SK-N-SH (cell line): ENCODE results near the gene SLC26A11. TPM values are rescaled to one million over a fixed set of nuclear protein-coding genes. Genes with fewer than 3 reads are reported as not detected.
A peak's percentile ranks its signal among the peaks of the same experiment; 100 is the strongest.

Experiments used
- CTCF ChIA-PET: fragments of 300-600, 350-600 bp; formaldehyde crosslinking; extraction: SDS; loops from one replicate; lab custom pipeline; 2021; lab: Yijun Ruan, JAX
- POLR2A ChIA-PET: fragments of 350-600 bp; sonication (Branson Sonifier 250); formaldehyde crosslinking; extraction: SDS; loops from one replicate; lab custom pipeline; 2020; ENCODE audit warnings: antibody characterized with exemption, inconsistent platforms; lab: Yijun Ruan, JAX
- DNase-seq: peaks from one replicate; pipeline ENCODE4 v3.0.0; 2012
- H2AFZ ChIP-seq: fragments of 200-600 bp; sonication (generic); 2 replicates; pipeline ENCODE4 v1.8.1; 2016; ENCODE audit warnings: antibody characterized with exemption, mild to moderate bottlenecking, low read depth
- H3F3A ChIP-seq: fragments of 200-600 bp; sonication (generic); replicated peaks from 2 replicates; pipeline ENCODE3; 2016; ENCODE audit warnings: antibody characterized with exemption, mild to moderate bottlenecking; ENCODE audit not compliant: insufficient read depth
- H3K27ac ChIP-seq, 2 experiments: fragments of 200-500 bp in 1 of 2; fragments of 200-600 bp in 1 of 2; sonication (Bioruptor generic) in 1 of 2; sonication (generic), shearing (Covaris generic) in 1 of 2; 2 replicates each; pipeline versions ENCODE4 v1.5.1 to v1.6.1; 2014 to 2016; ENCODE audit warnings: low read depth in 2 of 2, inconsistent platforms in 1 of 2, low read length in 1 of 2, mild to moderate bottlenecking in 1 of 2, mixed read lengths in 1 of 2
- H3K27me3 ChIP-seq: fragments of 200-600 bp; sonication (generic), shearing (Covaris generic); 2 replicates; pipeline ENCODE4 v1.6.1; 2016; ENCODE audit warnings: mixed run types; ENCODE audit not compliant: insufficient read depth
- H3K36me3 ChIP-seq, 2 experiments: fragments of 200-500 bp in 1 of 2; fragments of 200-600 bp in 1 of 2; sonication (Bioruptor generic) in 1 of 2; sonication (generic) in 1 of 2; replicated peaks in 1 of 2; 2 replicates each; pipeline versions ENCODE3 to v1.5.1; 2014 to 2016; ENCODE audit warnings: low read length in 1 of 2, mild to moderate bottlenecking in 1 of 2; ENCODE audit not compliant: insufficient read depth in 2 of 2, control insufficient read depth in 1 of 2
- H3K4me1 ChIP-seq, 2 experiments: fragments of 200-500 bp in 1 of 2; fragments of 200-600 bp in 1 of 2; sonication (Bioruptor generic) in 1 of 2; sonication (generic), shearing (Covaris generic) in 1 of 2; 2 replicates each; pipeline versions ENCODE4 v1.5.1 to v1.6.1; 2014 to 2016; ENCODE audit warnings: low read depth in 1 of 2, low read length in 1 of 2, mixed run types in 1 of 2; ENCODE audit not compliant: insufficient read depth in 2 of 2, control insufficient read depth in 1 of 2
- H3K4me2 ChIP-seq: fragments of 200-600 bp; sonication (generic), shearing (Covaris generic); 2 replicates; pipeline ENCODE4 v1.6.1; 2017; ENCODE audit warnings: mixed run types
- H3K4me3 ChIP-seq, 2 experiments: fragments of 200-500 bp in 1 of 2; fragments of 200-600 bp in 1 of 2; sonication (Bioruptor generic) in 1 of 2; sonication (generic), shearing (Covaris generic) in 1 of 2; 2 replicates each; pipeline versions ENCODE4 v1.5.1 to v1.8.1; 2014 to 2016; ENCODE audit warnings: low read depth in 2 of 2, inconsistent platforms in 1 of 2, low read length in 1 of 2, mild to moderate bottlenecking in 1 of 2, mixed read lengths in 1 of 2, moderate library complexity in 1 of 2
- H3K79me2 ChIP-seq: fragments of 200-600 bp; sonication (generic); 2 replicates; pipeline ENCODE4 v1.8.1; 2017; ENCODE audit warnings: mild to moderate bottlenecking; ENCODE audit not compliant: insufficient read depth
- H3K9ac ChIP-seq: fragments of 200-600 bp; sonication (generic); 2 replicates; pipeline ENCODE4 v1.6.1; 2017; ENCODE audit warnings: mixed run types
- H3K9me2 ChIP-seq: fragments of 200-600 bp; sonication (generic); 2 replicates; pipeline ENCODE4 v1.6.1; 2017; ENCODE audit warnings: mixed run types
- H3K9me3 ChIP-seq: fragments of 200-600 bp; sonication (generic); 2 replicates; pipeline ENCODE4 v1.6.1; 2017; ENCODE audit warnings: mixed run types, mild to moderate bottlenecking, moderate library complexity
- H4K20me1 ChIP-seq: fragments of 200-600 bp; sonication (generic); 2 replicates; pipeline ENCODE4 v1.6.1; 2017; ENCODE audit warnings: mild to moderate bottlenecking, mixed run types; ENCODE audit not compliant: insufficient read depth
- CHD2 ChIP-seq: fragments of 150-350 bp; IDR thresholded peaks from 2 replicates; pipeline ENCODE4 v1.6.1; 2018; ENCODE audit warnings: low read length; ENCODE audit not compliant: partially characterized antibody
- ELF1 ChIP-seq: IDR thresholded peaks from 2 replicates; pipeline ENCODE4 v1.4.0; 2012
- EP300 ChIP-seq, 2 experiments: IDR thresholded peaks; 2 replicates each; pipeline versions ENCODE4 v1.4.0 to v1.6.1; 2012; ENCODE audit warnings: borderline replicate concordance in 1 of 2, low read depth in 1 of 2, low read length in 1 of 2
- EZH2phosphoT487 ChIP-seq: fragments of 200-600 bp; sonication (generic); IDR thresholded peaks from 2 replicates; pipeline ENCODE4 v1.6.1; 2017; ENCODE audit warnings: low read depth, mixed run types, mild to moderate bottlenecking, antibody characterized with exemption, moderate library complexity, borderline replicate concordance
- FOXJ3 ChIP-seq: sonication (generic); formaldehyde crosslinking; IDR thresholded peaks from 2 replicates; pipeline ENCODE4 v1.5.1; 2020; ENCODE audit warnings: mild to moderate bottlenecking, missing genetic modification reagents
- FOXM1 ChIP-seq: IDR thresholded peaks from 2 replicates; pipeline ENCODE4 v1.4.0; 2012; ENCODE audit warnings: low read depth, mild to moderate bottlenecking
- GATA2 ChIP-seq: sonication (generic); formaldehyde crosslinking; IDR thresholded peaks from 2 replicates; pipeline ENCODE4 v1.5.0; 2020; ENCODE audit warnings: mild to moderate bottlenecking, missing genetic modification reagents
- JUND ChIP-seq: IDR thresholded peaks from 2 replicates; pipeline ENCODE4 v1.4.0; 2012
- MEF2A ChIP-seq: IDR thresholded peaks from 2 replicates; pipeline ENCODE4 v1.4.0; 2012; ENCODE audit warnings: low read depth, borderline replicate concordance
- MXI1 ChIP-seq: IDR thresholded peaks from 2 replicates; pipeline ENCODE4 v1.6.1; 2012; ENCODE audit warnings: mild to moderate bottlenecking, low read depth, low read length, improper control_type of control experiment
- NFIC ChIP-seq: IDR thresholded peaks from 2 replicates; pipeline ENCODE4 v1.4.0; 2012; ENCODE audit warnings: borderline replicate concordance
- NRF1 ChIP-seq: IDR thresholded peaks from 2 replicates; pipeline ENCODE4 v1.6.1; 2012; ENCODE audit warnings: low read depth, mild to moderate bottlenecking, low read length
- POLR2AphosphoS5 ChIP-seq: IDR thresholded peaks from 2 replicates; pipeline ENCODE4 v1.6.1; 2012; ENCODE audit warnings: low read depth, low read length
- RCOR1 ChIP-seq: fragments of 150-350 bp; IDR thresholded peaks from 2 replicates; pipeline ENCODE4 v1.6.1; 2017; ENCODE audit warnings: antibody characterized with exemption, low read length
- RXRA ChIP-seq: IDR thresholded peaks from 2 replicates; pipeline ENCODE4 v1.4.0; 2012; ENCODE audit warnings: low read depth, mild to moderate bottlenecking, borderline replicate concordance
- SIN3A ChIP-seq: IDR thresholded peaks from 2 replicates; pipeline ENCODE4 v1.6.1; 2012; ENCODE audit warnings: low read depth, mild to moderate bottlenecking, low read length, moderate library complexity, borderline replicate concordance
- SMC3 ChIP-seq: IDR thresholded peaks from 2 replicates; pipeline ENCODE4 v1.6.1; 2012; ENCODE audit warnings: low read depth, low read length, improper control_type of control experiment
- TAF1 ChIP-seq: IDR thresholded peaks from 2 replicates; pipeline ENCODE4 v1.6.1; 2012; ENCODE audit warnings: low read depth, mild to moderate bottlenecking, low read length, moderate library complexity, borderline replicate concordance
- TCF12 ChIP-seq: IDR thresholded peaks from 2 replicates; pipeline ENCODE4 v1.4.0; 2012
- TEAD4 ChIP-seq: IDR thresholded peaks from 2 replicates; pipeline ENCODE4 v1.4.0; 2012; ENCODE audit warnings: mild to moderate bottlenecking, borderline replicate concordance; ENCODE audit not compliant: insufficient read depth
- whole genome bisulfite sequencing: methylation state at CpG from one replicate; pipeline ENCODE4 v1.1.6; 2017; ENCODE audit warnings: low lambda C conversion rate; 5-methylcytosine and 5-hydroxymethylcytosine counted together
- polyA plus RNA-seq, 3 experiments: library from polyadenylated mRNA; depleted of rRNA; stranded (reverse); fragments of >200 nt; gene quantifications; 2 replicates each; pipeline ENCODE4 v1.2.3, GENCODE V29; 2012
- TF ChIP-seq, protein P1 (sequence below): IDR thresholded peaks from 2 replicates; pipeline ENCODE4 v1.6.1; 2012; ENCODE audit warnings: mild to moderate bottlenecking, low read depth, low read length, moderate library complexity
- TF ChIP-seq, protein P2 (sequence below): IDR thresholded peaks from 2 replicates; pipeline ENCODE4 v1.4.0; 2012; ENCODE audit warnings: low read depth, borderline replicate concordance
- TF ChIP-seq, protein P3 (sequence below): fragments of 150-350 bp; IDR thresholded peaks from 2 replicates; pipeline ENCODE4 v1.6.1; 2016; ENCODE audit warnings: mild to moderate bottlenecking, low read depth, low read length
- TF ChIP-seq, protein P4 (sequence below): IDR thresholded peaks from 2 replicates; pipeline ENCODE4 v1.4.0; 2012; ENCODE audit warnings: low read depth, borderline replicate concordance
- TF ChIP-seq, protein P5 (sequence below): IDR thresholded peaks from 2 replicates; pipeline ENCODE4; 2012

SLC26A11 gene
- 32.7 and 35.9 TPM in 2 replicates for polyA plus RNA-seq (2012; rRNA removed)
- polyA plus RNA-seq (2012; cell fraction: cytosol; rRNA removed), result 11.6 and 17.7 TPM in 2 replicates
- 102 and 109 TPM in 2 replicates for polyA plus RNA-seq (2012; cell fraction: nucleus; rRNA removed)

DNA sequence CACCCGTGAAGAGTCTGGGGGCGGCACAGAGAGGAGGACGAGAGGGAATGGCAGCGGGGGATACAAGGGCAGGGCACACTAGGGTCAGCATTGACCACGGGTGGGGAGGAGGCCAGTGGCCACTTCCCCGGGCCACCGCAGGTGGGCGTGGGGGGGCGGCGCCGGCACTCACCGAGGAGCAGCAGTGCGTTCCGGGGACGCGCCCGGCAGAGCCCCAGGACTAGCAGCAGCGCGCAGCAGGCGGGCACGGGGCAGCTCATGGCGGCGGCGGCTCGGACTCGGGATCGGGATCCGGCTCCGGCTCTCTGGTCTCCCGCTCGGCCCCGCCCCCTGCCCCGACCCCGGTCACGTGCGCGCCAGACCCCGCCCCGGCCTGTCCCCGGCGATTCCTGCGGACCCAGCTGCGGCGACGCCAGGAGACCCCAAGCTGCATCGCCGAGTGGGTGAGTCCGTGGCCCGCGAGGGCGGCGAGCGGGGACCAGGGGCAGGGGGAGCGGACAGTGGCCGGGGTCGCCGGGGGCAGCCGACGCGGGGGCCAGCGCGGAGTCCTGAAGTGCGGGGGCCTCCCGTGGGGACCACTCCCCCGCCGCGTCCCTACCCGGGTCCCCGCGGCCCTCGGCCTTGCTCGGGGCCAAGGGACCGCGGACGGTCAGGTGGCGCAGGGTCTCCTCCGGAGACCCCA lies at the start of gene SLC26A11, which contains the start of gene SGSH:
SLC26A11 (plus strand) TSS at position 374 of the 682 bp plus-strand sequence. CDS start 1,134 bp downstream, outside the sequence.
SGSH (minus strand) TSS at position 280 of the 682 bp plus-strand sequence; CDS start at position 260, 20 bp downstream.
- Histone ChIP-seq H3K9ac (peak within 1 kb of the TSS; percentile 88), H3K4me3 (peak within 1 kb of the TSS; percentile 83 to 98), H3K27ac (peak within 1 kb of the TSS; percentile 66 to 82), H2AFZ (peak within 1 kb of the TSS; percentile 87), H3K79me2 (peaks cover 45% of the 10 kb centered on the region; the same call in 1 of the 2 replicates), H3F3A (peaks cover 9% of the 10 kb centered on the region), H3K36me3 (peaks cover 11 to 13% of the 10 kb centered on the region in 2 experiments), H3K9me3 (no peaks in the 10 kb centered on the region), H3K4me1 (peaks cover 4 to 24% of the 10 kb centered on the region in 2 experiments; a peak in 1 of 4 replicates), H3K9me2 (no peaks in the 10 kb centered on the region), H3K27me3 (no peaks in the 10 kb centered on the region), H4K20me1 (peaks cover 19% of the 10 kb centered on the region), H3K4me2 (peak within 1 kb of the TSS; percentile 98)
- peak; percentile 100 for DNase-seq
- ChIA-PET CTCF (interaction anchor here (1.2 to 2.3 kb wide), 4 partner anchors 17 to 138 kb away, joined by 3 to 7 read pairs (median 4); partner anchors contain the start of gene GAA), POLR2A (interaction anchor here (0.6 to 1.2 kb wide), 5 partner anchors 13 to 119 kb away, joined by 3 to 7 read pairs (median 3); partner anchors contain the start of gene GAA)
- 1% methylated on average over 55 of the region's 77 CpGs for WGBS
- TF ChIP-seq, protein P1, sequence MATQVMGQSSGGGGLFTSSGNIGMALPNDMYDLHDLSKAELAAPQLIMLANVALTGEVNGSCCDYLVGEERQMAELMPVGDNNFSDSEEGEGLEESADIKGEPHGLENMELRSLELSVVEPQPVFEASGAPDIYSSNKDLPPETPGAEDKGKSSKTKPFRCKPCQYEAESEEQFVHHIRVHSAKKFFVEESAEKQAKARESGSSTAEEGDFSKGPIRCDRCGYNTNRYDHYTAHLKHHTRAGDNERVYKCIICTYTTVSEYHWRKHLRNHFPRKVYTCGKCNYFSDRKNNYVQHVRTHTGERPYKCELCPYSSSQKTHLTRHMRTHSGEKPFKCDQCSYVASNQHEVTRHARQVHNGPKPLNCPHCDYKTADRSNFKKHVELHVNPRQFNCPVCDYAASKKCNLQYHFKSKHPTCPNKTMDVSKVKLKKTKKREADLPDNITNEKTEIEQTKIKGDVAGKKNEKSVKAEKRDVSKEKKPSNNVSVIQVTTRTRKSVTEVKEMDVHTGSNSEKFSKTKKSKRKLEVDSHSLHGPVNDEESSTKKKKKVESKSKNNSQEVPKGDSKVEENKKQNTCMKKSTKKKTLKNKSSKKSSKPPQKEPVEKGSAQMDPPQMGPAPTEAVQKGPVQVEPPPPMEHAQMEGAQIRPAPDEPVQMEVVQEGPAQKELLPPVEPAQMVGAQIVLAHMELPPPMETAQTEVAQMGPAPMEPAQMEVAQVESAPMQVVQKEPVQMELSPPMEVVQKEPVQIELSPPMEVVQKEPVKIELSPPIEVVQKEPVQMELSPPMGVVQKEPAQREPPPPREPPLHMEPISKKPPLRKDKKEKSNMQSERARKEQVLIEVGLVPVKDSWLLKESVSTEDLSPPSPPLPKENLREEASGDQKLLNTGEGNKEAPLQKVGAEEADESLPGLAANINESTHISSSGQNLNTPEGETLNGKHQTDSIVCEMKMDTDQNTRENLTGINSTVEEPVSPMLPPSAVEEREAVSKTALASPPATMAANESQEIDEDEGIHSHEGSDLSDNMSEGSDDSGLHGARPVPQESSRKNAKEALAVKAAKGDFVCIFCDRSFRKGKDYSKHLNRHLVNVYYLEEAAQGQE, result no peak
- TF ChIP-seq, protein P2, sequence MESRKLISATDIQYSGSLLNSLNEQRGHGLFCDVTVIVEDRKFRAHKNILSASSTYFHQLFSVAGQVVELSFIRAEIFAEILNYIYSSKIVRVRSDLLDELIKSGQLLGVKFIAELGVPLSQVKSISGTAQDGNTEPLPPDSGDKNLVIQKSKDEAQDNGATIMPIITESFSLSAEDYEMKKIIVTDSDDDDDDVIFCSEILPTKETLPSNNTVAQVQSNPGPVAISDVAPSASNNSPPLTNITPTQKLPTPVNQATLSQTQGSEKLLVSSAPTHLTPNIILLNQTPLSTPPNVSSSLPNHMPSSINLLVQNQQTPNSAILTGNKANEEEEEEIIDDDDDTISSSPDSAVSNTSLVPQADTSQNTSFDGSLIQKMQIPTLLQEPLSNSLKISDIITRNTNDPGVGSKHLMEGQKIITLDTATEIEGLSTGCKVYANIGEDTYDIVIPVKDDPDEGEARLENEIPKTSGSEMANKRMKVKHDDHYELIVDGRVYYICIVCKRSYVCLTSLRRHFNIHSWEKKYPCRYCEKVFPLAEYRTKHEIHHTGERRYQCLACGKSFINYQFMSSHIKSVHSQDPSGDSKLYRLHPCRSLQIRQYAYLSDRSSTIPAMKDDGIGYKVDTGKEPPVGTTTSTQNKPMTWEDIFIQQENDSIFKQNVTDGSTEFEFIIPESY, result no peak
- TF ChIP-seq ELF1, result no peak
- no peak for TF ChIP-seq MEF2A
- no peak for TF ChIP-seq GATA2
- no peak for TF ChIP-seq NFIC
- TF ChIP-seq POLR2AphosphoS5, result peak; percentile 63; the same call in 1 of the 2 replicates
- TF ChIP-seq SMC3, result no peak
- TF ChIP-seq NRF1, result no peak
- TF ChIP-seq SIN3A, result no peak
- peak; percentile 64 for TF ChIP-seq MXI1
- no peak for TF ChIP-seq FOXJ3 (CRISPR knock-in tag)
- TF ChIP-seq RCOR1, result no peak
- no peak for TF ChIP-seq TCF12
- TF ChIP-seq, protein P3, sequence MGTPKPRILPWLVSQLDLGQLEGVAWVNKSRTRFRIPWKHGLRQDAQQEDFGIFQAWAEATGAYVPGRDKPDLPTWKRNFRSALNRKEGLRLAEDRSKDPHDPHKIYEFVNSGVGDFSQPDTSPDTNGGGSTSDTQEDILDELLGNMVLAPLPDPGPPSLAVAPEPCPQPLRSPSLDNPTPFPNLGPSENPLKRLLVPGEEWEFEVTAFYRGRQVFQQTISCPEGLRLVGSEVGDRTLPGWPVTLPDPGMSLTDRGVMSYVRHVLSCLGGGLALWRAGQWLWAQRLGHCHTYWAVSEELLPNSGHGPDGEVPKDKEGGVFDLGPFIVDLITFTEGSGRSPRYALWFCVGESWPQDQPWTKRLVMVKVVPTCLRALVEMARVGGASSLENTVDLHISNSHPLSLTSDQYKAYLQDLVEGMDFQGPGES, result no peak
- peak; percentile 58; the same call in 1 of the 2 replicates for TF ChIP-seq TAF1
- TF ChIP-seq, protein P4, sequence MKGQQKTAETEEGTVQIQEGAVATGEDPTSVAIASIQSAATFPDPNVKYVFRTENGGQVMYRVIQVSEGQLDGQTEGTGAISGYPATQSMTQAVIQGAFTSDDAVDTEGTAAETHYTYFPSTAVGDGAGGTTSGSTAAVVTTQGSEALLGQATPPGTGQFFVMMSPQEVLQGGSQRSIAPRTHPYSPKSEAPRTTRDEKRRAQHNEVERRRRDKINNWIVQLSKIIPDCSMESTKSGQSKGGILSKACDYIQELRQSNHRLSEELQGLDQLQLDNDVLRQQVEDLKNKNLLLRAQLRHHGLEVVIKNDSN, result peak; percentile 94
- TF ChIP-seq, protein P5, sequence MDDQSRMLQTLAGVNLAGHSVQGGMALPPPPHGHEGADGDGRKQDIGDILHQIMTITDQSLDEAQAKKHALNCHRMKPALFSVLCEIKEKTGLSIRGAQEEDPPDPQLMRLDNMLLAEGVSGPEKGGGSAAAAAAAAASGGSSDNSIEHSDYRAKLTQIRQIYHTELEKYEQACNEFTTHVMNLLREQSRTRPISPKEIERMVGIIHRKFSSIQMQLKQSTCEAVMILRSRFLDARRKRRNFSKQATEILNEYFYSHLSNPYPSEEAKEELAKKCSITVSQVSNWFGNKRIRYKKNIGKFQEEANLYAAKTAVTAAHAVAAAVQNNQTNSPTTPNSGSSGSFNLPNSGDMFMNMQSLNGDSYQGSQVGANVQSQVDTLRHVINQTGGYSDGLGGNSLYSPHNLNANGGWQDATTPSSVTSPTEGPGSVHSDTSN, result no peak
- TF ChIP-seq JUND, result no peak
- TF ChIP-seq TEAD4, result no peak
- TF ChIP-seq RXRA, result no peak
- TF ChIP-seq CHD2, result no peak
- TF ChIP-seq FOXM1, result no peak
- TF ChIP-seq EZH2phosphoT487, result no peak
- TF ChIP-seq EP300 (IDR thresholded peaks at IDR 0.05; ENCODE audit: borderline replicate concordance in 1 of 2, low read depth in 1 of 2, low read length in 1 of 2), result no peak
